HepG2 (cell line): ENCODE measurements around the gene SVBP. TPM values are rescaled to one million over a fixed set of nuclear protein-coding genes. Genes with fewer than 3 reads are reported as not detected.

Source experiments
- CBX1 ChIP-seq: IDR thresholded peaks from one replicate; pipeline ENCODE4 v1.6.1; 2016; ENCODE audit warnings: antibody characterized with exemption, low read depth
- FOSL1 ChIP-seq: sonication (generic); formaldehyde crosslinking; IDR thresholded peaks from 2 replicates; pipeline ENCODE4 v1.9.0; 2021; ENCODE audit warnings: missing genetic modification reagents, borderline replicate concordance
- GATA4 ChIP-seq: sonication (generic); IDR thresholded peaks from 2 replicates; pipeline ENCODE4 v1.6.1; 2016; ENCODE audit warnings: antibody characterized with exemption, low read depth, borderline replicate concordance
- KIAA2018 ChIP-seq: sonication (generic); formaldehyde crosslinking; IDR thresholded peaks from 2 replicates; pipeline ENCODE4 v1.5.0; 2020; ENCODE audit warnings: mild to moderate bottlenecking, missing genetic modification reagents, borderline replicate concordance
- MEF2D ChIP-seq: sonication (generic); formaldehyde crosslinking; IDR thresholded peaks from 2 replicates; pipeline ENCODE4 v1.5.1; 2020; ENCODE audit warnings: mild to moderate bottlenecking, missing genetic modification reagents
- THAP7 ChIP-seq: sonication (generic); formaldehyde crosslinking; IDR thresholded peaks from 2 replicates; pipeline ENCODE4 v1.8.1; 2023; ENCODE audit warnings: mild to moderate bottlenecking, missing genetic modification reagents
- ZNF142 ChIP-seq: sonication (generic); formaldehyde crosslinking; IDR thresholded peaks from 2 replicates; pipeline ENCODE4 v1.4.0; 2020; ENCODE audit warnings: missing genetic modification reagents
- ZNF18 ChIP-seq: sonication (generic); formaldehyde crosslinking; IDR thresholded peaks from 2 replicates; pipeline ENCODE4 v1.8.0; 2022; ENCODE audit warnings: mild to moderate bottlenecking, missing genetic modification reagents; ENCODE audit not compliant: insufficient replicate concordance
- ZNF263 ChIP-seq: sonication (generic); formaldehyde crosslinking; IDR thresholded peaks from 2 replicates; pipeline ENCODE4 v1.4.0; 2020; ENCODE audit warnings: missing genetic modification reagents
- ZNF530 ChIP-seq: sonication (generic); formaldehyde crosslinking; IDR thresholded peaks from 2 replicates; pipeline ENCODE4 v1.5.0; 2020; ENCODE audit warnings: low read depth, mild to moderate bottlenecking, missing genetic modification reagents
- polyA plus RNA-seq, 8 experiments: library from polyadenylated mRNA; depleted of rRNA in 3 of 8; stranded (reverse) in 7 of 8; unstranded in 1 of 8; fragments of >200 nt; fragmentation: Illumina TruSeq in 4 of 8; extraction: Trizol in 4 of 8; gene quantifications; 2 replicates each; pipeline versions ENCODE4 v1.2.1 to v1.2.3, GENCODE V29; 2011 to 2016; ENCODE audit warnings: low read depth in 4 of 8, missing spikeins in 1 of 8, mixed read lengths in 1 of 8; ENCODE audit not compliant: insufficient read depth in 1 of 8
- total RNA-seq, 5 experiments: library from RNA; depleted of rRNA; stranded (reverse); fragments of >200 nt; fragmentation: Illumina TruSeq; extraction: Trizol; gene quantifications; 2 replicates each; pipeline ENCODE4 v1.2.3, GENCODE V29; 2016; ENCODE audit warnings: low read depth in 1 of 5

Gene SVBP
- total and polyA plus RNA-seq, 2 of the 13 experiments (the other 11 are each of a cell fraction or from before 2014, with no cell fraction given) = 28.8 to 48.2 TPM

GRCh38 chr1:42816585-42817439 is at the start of gene SVBP, which contains the start of gene ERMAP (continued):
- TF ChIP-seq ZNF18 (CRISPR knock-in tag) (peak; percentile 24), CBX1 (no peak), KIAA2018 (CRISPR knock-in tag) (no peak), THAP7 (no peak), FOSL1 (CRISPR knock-in tag) (no peak), MEF2D (CRISPR knock-in tag) (no peak), ZNF530 (CRISPR knock-in tag) (no peak), GATA4 (peak; percentile 55; the same call in 1 of the 2 replicates), ZNF263 (no peak), ZNF142 (CRISPR knock-in tag) (peak; percentile 62)
